Loucy (cell line): Measurements from ENCODE around the gene FAM3B.

ENCODE experiments used
- EZH2phosphoT487 ChIP-seq: fragments of 200-600 bp; IDR thresholded peaks from 2 replicates; pipeline ENCODE4 v1.6.1; 2018; ENCODE audit warnings: antibody characterized with exemption, mild to moderate bottlenecking, moderate library complexity, borderline replicate concordance
- TF ChIP-seq, protein P1 (sequence below): fragments of 200-600 bp; sonication (generic); conservative IDR thresholded peaks from 2 replicates; pipeline ENCODE4 v1.5.1; 2014; ENCODE audit warnings: mild to moderate bottlenecking, antibody characterized with exemption, low read length

DNA sequence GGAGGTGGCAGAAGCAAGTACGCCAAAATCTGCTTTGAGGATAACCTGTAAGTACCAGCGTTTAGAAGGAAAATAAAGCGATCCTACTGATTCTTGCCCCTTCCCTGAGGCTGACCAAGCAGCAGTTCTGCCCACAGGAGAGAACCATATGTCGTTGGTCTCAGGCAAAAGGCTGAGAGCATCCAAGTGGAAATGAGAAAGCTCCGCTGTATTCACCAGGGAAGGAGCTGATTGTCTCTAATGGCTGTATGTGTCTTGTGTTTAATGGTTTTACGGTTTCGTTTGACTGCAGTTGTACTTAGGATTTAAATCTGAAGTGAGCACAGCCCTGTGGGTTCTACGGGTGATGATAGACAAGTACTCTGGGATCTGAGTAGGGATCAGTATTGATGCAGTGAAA lies 21.9 kb downstream of the FAM3B start:
- TF ChIP-seq, protein P1, sequence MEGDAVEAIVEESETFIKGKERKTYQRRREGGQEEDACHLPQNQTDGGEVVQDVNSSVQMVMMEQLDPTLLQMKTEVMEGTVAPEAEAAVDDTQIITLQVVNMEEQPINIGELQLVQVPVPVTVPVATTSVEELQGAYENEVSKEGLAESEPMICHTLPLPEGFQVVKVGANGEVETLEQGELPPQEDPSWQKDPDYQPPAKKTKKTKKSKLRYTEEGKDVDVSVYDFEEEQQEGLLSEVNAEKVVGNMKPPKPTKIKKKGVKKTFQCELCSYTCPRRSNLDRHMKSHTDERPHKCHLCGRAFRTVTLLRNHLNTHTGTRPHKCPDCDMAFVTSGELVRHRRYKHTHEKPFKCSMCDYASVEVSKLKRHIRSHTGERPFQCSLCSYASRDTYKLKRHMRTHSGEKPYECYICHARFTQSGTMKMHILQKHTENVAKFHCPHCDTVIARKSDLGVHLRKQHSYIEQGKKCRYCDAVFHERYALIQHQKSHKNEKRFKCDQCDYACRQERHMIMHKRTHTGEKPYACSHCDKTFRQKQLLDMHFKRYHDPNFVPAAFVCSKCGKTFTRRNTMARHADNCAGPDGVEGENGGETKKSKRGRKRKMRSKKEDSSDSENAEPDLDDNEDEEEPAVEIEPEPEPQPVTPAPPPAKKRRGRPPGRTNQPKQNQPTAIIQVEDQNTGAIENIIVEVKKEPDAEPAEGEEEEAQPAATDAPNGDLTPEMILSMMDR: no peak
- no peak for TF ChIP-seq EZH2phosphoT487
